ENCODE results near the gene DHDDS. TPM values are rescaled to one million over a fixed set of nuclear protein-coding genes. Genes with fewer than 3 reads are reported as not detected.

The DHDDS gene
- total RNA-seq, 1 donor from 2014 or later = 87.2 TPM

- Histone ChIP-seq H3K9me3 (ENCODE audit: insufficient read depth, low read depth, low read length) (no peaks in the 10 kb centered on the region), H3K27me3 (ENCODE audit: insufficient read depth, low read length) (peaks cover 49% of the 10 kb centered on the region), H3K36me3 (ENCODE audit: insufficient read depth, low read length) (no peaks in the 10 kb centered on the region), H2AFZ (ENCODE audit: low read depth, low read length) (no peak overlapping the region), H4K20me1 (ENCODE audit: insufficient read depth, low read length) (no peaks in the 10 kb centered on the region), H3K27ac (ENCODE audit: low read depth, low read length) (no peak overlapping the region), H3K4me3 (ENCODE audit: insufficient read depth, low read depth, low read length) (no peak overlapping the region), H3K4me2 (ENCODE audit: low read length) (peak overlapping the region; percentile 36), H3K4me1 (ENCODE audit: insufficient read depth, low read length) (no peaks in the 10 kb centered on the region), H3K79me2 (ENCODE audit: insufficient read depth, low read length) (no peaks in the 10 kb centered on the region), H3K9ac (ENCODE audit: low read length) (no peak overlapping the region)
- H3K36me3 Mint-ChIP-seq (ENCODE audit: low read depth, unreplicated experiment) = peaks cover 2% of the 10 kb centered on the region
- DNase-seq (ENCODE audit: low read depth) = no peak
- peaks cover 39% of the 10 kb centered on the region for H3K4me1 Mint-ChIP-seq (ENCODE audit: low read depth, unreplicated experiment)
- no peaks in the 10 kb centered on the region for H3K9me3 Mint-ChIP-seq (ENCODE audit: unreplicated experiment)
- H3K4me3 Mint-ChIP-seq (ENCODE audit: unreplicated experiment) = peak overlapping the region; percentile 89
- no peak for FAIRE-seq
- TF ChIP-seq CTCF (IDR thresholded peaks at IDR 0.05; ENCODE audit: insufficient read depth, low read depth, low read length) = no peak
- TF ChIP-seq EZH2 (IDR thresholded peaks at IDR 0.05; ENCODE audit: insufficient read depth, low read length) = peak; percentile 68
- H3K27me3 Mint-ChIP-seq (ENCODE audit: low read depth, unreplicated experiment) = no peaks in the 10 kb centered on the region
- peak overlapping the region; percentile 63 for H3K27ac Mint-ChIP-seq (ENCODE audit: unreplicated experiment)
Observed at GRCh38 chr1:26411624-26412074, 20.5 kb upstream of the DHDDS start.

- no peak overlapping the region for H3K9ac ChIP-seq (ENCODE audit: low read length)
- peaks cover 49% of the 10 kb centered on the region for H3K27me3 ChIP-seq (ENCODE audit: insufficient read depth, low read length)
- peak overlapping the region; percentile 77 for H3K27ac Mint-ChIP-seq (ENCODE audit: unreplicated experiment)
Observed at GRCh38 chr1:26412180-26412840, 19.8 kb upstream of the DHDDS start.

More at GRCh38 chr1:26412180-26412840, 19.8 kb upstream of the DHDDS start:
- H3K27me3 Mint-ChIP-seq (ENCODE audit: low read depth, unreplicated experiment) = no peaks in the 10 kb centered on the region
- Histone ChIP-seq H3K4me3 (ENCODE audit: insufficient read depth, low read depth, low read length) (no peak overlapping the region), H4K20me1 (ENCODE audit: insufficient read depth, low read length) (no peaks in the 10 kb centered on the region), H3K79me2 (ENCODE audit: insufficient read depth, low read length) (no peaks in the 10 kb centered on the region), H3K9me3 (ENCODE audit: insufficient read depth, low read depth, low read length) (no peaks in the 10 kb centered on the region), H3K4me2 (ENCODE audit: low read length) (no peak overlapping the region), H3K27ac (ENCODE audit: low read depth, low read length) (no peak overlapping the region), H2AFZ (ENCODE audit: low read depth, low read length) (no peak overlapping the region), H3K4me1 (ENCODE audit: insufficient read depth, low read length) (no peaks in the 10 kb centered on the region), H3K36me3 (ENCODE audit: insufficient read depth, low read length) (no peaks in the 10 kb centered on the region)
- H3K4me1 Mint-ChIP-seq (ENCODE audit: low read depth, unreplicated experiment) = peaks cover 40% of the 10 kb centered on the region
- no peaks in the 10 kb centered on the region for H3K9me3 Mint-ChIP-seq (ENCODE audit: unreplicated experiment)
- no peak for TF ChIP-seq CTCF (IDR thresholded peaks at IDR 0.05; ENCODE audit: insufficient read depth, low read depth, low read length)
- TF ChIP-seq EZH2 (IDR thresholded peaks at IDR 0.05; ENCODE audit: insufficient read depth, low read length) = no peak
- no peak for DNase-seq (ENCODE audit: low read depth)
- no peak for FAIRE-seq
- peak overlapping the region; percentile 89 for H3K4me3 Mint-ChIP-seq (ENCODE audit: unreplicated experiment)
- peaks cover 2% of the 10 kb centered on the region for H3K36me3 Mint-ChIP-seq (ENCODE audit: low read depth, unreplicated experiment)

Data from astrocyte (in vitro differentiated cells and primary cell).